ENCODE results near the gene C5orf63.

The C5orf63 gene

GRCh38 chr5:127011961-127012644 lies 61.2 kb downstream of the C5orf63 start:
- H3K36me3 ChIP-seq (ENCODE audit: insufficient read depth, low read length) = no peaks in the 10 kb centered on the region
- no peaks in the 10 kb centered on the region for H4K20me1 ChIP-seq (ENCODE audit: insufficient read depth, low read length)
- H3K9me3 ChIP-seq (ENCODE audit: low read length) = no peaks in the 10 kb centered on the region
- 0 out of 2 replicates have a peak, but pooled peaks cover under 1% of the 10 kb centered on the region for H3K9me2 ChIP-seq (ENCODE audit: low read depth, low read length)
- H3K27ac ChIP-seq (ENCODE audit: low read depth, low read length, poor library complexity, severe bottlenecking) = no peak overlapping the region
- no peak overlapping the region for H2AFZ ChIP-seq (ENCODE audit: low read length)
- H3K4me1 ChIP-seq (ENCODE audit: insufficient read depth, low read length, severe bottlenecking) = no peaks in the 10 kb centered on the region
- no peak overlapping the region for H3K9ac ChIP-seq (ENCODE audit: low read length)
- H3K4me2 ChIP-seq (ENCODE audit: low read length) = no peak overlapping the region
- H3K79me2 ChIP-seq (ENCODE audit: insufficient read depth, low read length) = no peaks in the 10 kb centered on the region
- H3F3A ChIP-seq (ENCODE audit: insufficient read depth, low read length) = no peaks in the 10 kb centered on the region
- H3K27me3 ChIP-seq (ENCODE audit: insufficient read depth, low read length) = no peaks in the 10 kb centered on the region
- TF ChIP-seq, protein P1, sequence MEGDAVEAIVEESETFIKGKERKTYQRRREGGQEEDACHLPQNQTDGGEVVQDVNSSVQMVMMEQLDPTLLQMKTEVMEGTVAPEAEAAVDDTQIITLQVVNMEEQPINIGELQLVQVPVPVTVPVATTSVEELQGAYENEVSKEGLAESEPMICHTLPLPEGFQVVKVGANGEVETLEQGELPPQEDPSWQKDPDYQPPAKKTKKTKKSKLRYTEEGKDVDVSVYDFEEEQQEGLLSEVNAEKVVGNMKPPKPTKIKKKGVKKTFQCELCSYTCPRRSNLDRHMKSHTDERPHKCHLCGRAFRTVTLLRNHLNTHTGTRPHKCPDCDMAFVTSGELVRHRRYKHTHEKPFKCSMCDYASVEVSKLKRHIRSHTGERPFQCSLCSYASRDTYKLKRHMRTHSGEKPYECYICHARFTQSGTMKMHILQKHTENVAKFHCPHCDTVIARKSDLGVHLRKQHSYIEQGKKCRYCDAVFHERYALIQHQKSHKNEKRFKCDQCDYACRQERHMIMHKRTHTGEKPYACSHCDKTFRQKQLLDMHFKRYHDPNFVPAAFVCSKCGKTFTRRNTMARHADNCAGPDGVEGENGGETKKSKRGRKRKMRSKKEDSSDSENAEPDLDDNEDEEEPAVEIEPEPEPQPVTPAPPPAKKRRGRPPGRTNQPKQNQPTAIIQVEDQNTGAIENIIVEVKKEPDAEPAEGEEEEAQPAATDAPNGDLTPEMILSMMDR (IDR thresholded peaks at IDR 0.05; ENCODE audit: low read length) = no peak
- TF ChIP-seq EZH2 (IDR thresholded peaks at IDR 0.05; ENCODE audit: borderline replicate concordance, low read length) = no peak
- no peak overlapping the region for H3K4me3 ChIP-seq (ENCODE audit: low read depth, low read length, poor library complexity, severe bottlenecking)

DNA sequence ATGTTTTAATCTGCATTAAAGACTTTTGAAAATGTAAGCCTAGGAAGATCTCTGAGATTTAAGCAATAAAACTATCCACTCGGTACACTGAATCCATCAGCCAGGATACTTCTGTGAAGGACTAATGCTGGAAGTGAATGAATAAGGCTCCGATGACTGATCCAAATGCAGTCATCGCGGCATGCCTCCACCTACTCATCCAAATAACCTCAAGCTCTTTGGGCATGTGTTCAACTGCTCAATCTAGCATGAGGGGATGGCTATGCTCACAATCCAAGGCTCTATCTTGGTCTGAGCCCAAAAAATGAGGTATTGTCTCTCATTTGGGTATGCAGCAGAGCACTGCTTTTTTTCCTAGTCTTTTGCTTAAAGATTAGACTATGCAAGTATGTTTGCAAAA lies 62.1 kb downstream of the C5orf63 start:
- Histone ChIP-seq H2AFZ (ENCODE audit: low read length) (no peak overlapping the region), H3K9me3 (ENCODE audit: low read length) (no peaks in the 10 kb centered on the region), H4K20me1 (ENCODE audit: insufficient read depth, low read length) (no peaks in the 10 kb centered on the region), H3K9ac (ENCODE audit: low read length) (no peak overlapping the region), H3K27ac (ENCODE audit: low read depth, low read length, poor library complexity, severe bottlenecking) (no peak overlapping the region), H3K4me2 (ENCODE audit: low read length) (no peak overlapping the region), H3F3A (ENCODE audit: insufficient read depth, low read length) (no peaks in the 10 kb centered on the region), H3K79me2 (ENCODE audit: insufficient read depth, low read length) (no peaks in the 10 kb centered on the region), H3K9me2 (ENCODE audit: low read depth, low read length) (0 out of 2 replicates have a peak, but pooled peaks cover 3% of the 10 kb centered on the region), H3K27me3 (ENCODE audit: insufficient read depth, low read length) (no peaks in the 10 kb centered on the region), H3K4me3 (ENCODE audit: low read depth, low read length, poor library complexity, severe bottlenecking) (no peak overlapping the region), H3K4me1 (ENCODE audit: insufficient read depth, low read length, severe bottlenecking) (no peaks in the 10 kb centered on the region), H3K36me3 (ENCODE audit: insufficient read depth, low read length) (no peaks in the 10 kb centered on the region)
- TF ChIP-seq, protein P1 (IDR thresholded peaks at IDR 0.05; ENCODE audit: low read length) = no peak
- TF ChIP-seq EZH2 (IDR thresholded peaks at IDR 0.05; ENCODE audit: borderline replicate concordance, low read length) = no peak

GRCh38 chr5:127010362-127010761 lies 62.9 kb downstream of the C5orf63 start:
- Histone ChIP-seq H3F3A (ENCODE audit: insufficient read depth, low read length) (no peaks in the 10 kb centered on the region), H3K4me1 (ENCODE audit: insufficient read depth, low read length, severe bottlenecking) (no peaks in the 10 kb centered on the region), H2AFZ (ENCODE audit: low read length) (no peak overlapping the region), H3K9me3 (ENCODE audit: low read length) (no peaks in the 10 kb centered on the region), H3K4me2 (ENCODE audit: low read length) (no peak overlapping the region), H3K9ac (ENCODE audit: low read length) (no peak overlapping the region), H3K79me2 (ENCODE audit: insufficient read depth, low read length) (no peaks in the 10 kb centered on the region), H3K9me2 (ENCODE audit: low read depth, low read length) (0 out of 2 replicates have a peak, but pooled peaks cover 3% of the 10 kb centered on the region), H3K27ac (ENCODE audit: low read depth, low read length, poor library complexity, severe bottlenecking) (no peak overlapping the region), H4K20me1 (ENCODE audit: insufficient read depth, low read length) (no peaks in the 10 kb centered on the region), H3K4me3 (ENCODE audit: low read depth, low read length, poor library complexity, severe bottlenecking) (no peak overlapping the region), H3K36me3 (ENCODE audit: insufficient read depth, low read length) (no peaks in the 10 kb centered on the region), H3K27me3 (ENCODE audit: insufficient read depth, low read length) (no peaks in the 10 kb centered on the region)
- no peak for TF ChIP-seq EZH2 (IDR thresholded peaks at IDR 0.05; ENCODE audit: borderline replicate concordance, low read length)
- TF ChIP-seq, protein P1 (IDR thresholded peaks at IDR 0.05; ENCODE audit: low read length) = no peak

Measured in OCI-LY1 (cell line).